HG03196 (cell line): ENCODE measurements around the gene SPOP.
A peak's percentile ranks its signal among the peaks of the same experiment; 100 is the strongest.
"Not testable (repeated sequence)": the region's sequence is repeated elsewhere in the genome, so short reads cannot be mapped to it uniquely, and the experiment has no call there.

Experiments
- ATAC-seq: cut with Tn5 transposase; IDR thresholded peaks from one replicate; pipeline ENCODE4 v1.9.1; 2021; ENCODE audit not compliant: unreplicated experiment

SPOP gene

GRCh38 chr17:49696233-49696761, 18.4 kb upstream of the SPOP start:
- no peak for ATAC-seq

GRCh38 chr17:49695698-49696232, 17.9 kb upstream of the SPOP start:
- no peak for ATAC-seq

DNA sequence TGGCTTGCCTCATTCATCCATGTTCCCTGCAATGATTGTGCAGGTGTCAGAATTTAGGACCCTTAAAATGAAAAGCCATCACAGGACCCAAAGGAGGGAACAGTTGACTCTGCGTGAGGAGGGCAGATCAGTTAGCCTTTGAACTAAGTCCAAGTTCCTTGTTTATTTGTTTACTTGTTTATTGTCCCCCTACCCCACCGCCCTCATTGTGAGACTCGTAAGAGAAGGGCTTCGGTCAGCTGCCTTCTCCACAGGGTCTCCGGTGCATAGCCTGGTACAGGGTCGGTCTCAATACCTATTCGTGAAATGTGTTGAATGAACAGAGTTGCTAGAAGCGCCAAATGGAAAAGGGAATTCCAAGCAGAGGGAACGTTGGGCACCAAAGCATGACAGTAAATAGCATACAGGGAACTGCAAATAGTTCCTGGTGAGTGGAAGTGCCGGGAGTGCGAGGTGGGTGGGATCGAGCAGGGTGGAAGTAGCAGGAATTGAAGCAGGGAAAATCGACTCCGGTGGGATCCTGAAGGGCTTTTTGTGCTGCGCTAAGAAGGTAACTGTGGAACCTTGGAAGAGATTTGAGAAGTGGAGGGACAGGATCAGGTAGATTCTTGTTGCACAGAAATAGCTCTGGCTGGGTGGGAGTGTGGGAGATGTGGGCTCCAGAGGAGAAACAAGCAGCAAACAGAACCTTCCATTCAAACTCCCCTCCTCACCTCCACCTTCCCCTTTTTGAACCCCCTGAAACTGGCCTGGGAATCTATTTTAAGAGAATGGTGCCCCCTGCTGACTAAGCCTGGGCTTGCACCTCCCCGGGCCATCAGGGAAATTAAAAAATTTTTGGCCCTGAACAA, 17.2 kb upstream of the SPOP start:
- no peak for ATAC-seq

- ATAC-seq: no peak
Observed at GRCh38 chr17:49692751-49693150, 14.9 kb upstream of the SPOP start.

DNA sequence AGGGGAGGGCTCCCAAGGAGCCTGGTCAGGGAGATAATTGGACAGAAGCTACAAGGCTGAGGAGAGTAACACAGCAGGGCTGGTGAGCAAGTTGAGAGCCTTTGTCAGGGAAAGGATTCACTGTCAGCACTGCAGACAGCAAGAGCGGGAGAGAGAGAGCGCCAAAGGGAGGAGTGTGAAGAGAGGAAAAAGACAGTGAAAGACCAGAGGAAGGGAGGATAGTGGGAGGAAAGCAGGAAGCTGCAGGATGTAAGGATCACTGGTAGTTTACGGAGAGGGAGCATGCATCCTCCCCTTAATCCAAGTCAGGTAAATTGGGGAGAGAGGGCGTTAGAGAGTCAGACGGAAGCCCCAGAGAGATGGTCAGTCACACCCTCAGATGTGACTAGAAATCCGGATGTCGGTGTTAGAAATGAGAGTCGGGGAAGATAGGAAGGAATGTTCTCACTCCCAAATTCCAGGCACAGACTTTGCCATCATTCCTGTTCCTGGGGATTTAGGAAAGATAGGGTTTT, 13.8 kb upstream of the SPOP start:
- no peak for ATAC-seq

DNA sequence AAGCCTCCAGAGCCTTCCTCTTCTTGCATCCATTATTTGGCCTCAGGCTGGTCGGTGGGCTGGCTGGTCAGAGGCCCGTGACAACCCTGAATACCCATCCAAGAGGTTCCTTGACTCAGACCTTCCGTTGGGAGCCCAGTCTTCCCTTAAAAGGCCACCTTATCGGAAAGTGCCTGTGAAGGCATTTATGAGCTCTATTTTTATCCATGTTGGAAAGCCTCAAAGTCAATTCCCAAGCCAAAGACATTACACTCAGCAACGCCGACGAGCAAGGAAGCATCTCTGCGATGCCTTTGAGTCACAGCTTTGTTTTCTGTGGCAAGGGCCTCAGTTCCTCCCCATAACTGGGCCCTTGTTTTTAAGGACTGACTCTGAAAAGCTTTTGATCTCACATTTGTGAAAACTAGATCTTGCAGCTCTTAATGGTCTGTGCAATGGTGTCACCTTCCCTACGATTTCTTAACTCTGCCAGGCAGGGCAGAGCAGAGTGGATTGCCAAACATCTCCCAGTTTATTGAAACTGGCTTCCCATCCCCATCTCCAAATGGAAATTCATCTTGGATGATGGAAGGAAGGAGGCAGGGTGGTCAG, 13.3 kb upstream of the SPOP start:
- no peak for ATAC-seq

DNA sequence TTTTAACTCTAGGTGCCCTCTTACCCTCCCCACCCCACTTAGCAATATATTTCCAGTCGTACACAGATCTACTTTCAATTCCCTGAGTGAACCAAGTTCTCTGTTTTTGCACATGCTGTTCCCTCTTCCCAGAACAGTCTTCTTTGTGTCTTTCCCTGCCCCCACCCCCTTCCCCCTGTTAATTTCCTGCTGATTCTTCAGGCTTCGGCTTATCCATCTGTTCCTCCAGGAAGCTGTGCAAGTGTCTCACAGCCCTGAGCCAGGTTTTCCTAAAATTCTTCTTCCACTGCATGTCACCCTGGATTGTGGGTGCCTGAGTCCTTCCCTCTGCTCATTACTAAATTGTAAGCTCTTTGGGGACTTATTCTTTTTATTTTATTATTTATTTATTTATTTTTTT, 12.4 kb upstream of the SPOP start:
- ATAC-seq: no peak

GRCh38 chr17:49688848-49689247, 11.0 kb upstream of the SPOP start:
- no peak for ATAC-seq

DNA sequence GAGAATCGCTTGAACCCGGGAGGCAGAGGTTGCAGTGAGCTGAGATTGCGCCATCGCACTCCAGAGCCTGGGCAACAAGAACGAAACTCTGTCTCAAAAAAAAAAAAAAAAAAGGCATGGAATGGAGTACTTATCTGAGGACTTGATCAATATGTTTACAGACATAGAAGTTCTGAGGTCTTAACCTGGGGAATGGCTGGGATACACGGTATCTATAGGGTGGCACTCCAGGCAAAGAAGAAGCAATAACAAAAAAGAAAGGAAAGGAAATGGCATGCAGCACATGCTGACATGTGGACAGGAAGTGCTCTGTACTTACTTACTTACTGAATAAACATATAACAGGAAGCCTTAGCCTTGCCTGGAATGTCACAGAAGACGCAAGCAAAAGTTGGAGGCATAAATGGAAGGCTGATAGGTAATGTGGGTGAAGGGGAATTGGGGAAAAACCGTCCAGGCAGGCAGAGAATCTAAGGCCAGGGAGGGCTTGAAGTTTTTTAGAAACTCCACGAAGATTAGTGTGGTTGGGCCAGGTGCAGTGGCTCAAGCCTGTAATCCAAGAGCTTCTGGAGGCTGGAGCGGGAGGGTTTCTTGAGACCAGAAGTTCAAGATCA, 10.1 kb upstream of the SPOP start:
- ATAC-seq: no peak

- no peak for ATAC-seq
Observed at GRCh38 chr17:49681106-49681979, 3.4 kb upstream of the SPOP start.

DNA sequence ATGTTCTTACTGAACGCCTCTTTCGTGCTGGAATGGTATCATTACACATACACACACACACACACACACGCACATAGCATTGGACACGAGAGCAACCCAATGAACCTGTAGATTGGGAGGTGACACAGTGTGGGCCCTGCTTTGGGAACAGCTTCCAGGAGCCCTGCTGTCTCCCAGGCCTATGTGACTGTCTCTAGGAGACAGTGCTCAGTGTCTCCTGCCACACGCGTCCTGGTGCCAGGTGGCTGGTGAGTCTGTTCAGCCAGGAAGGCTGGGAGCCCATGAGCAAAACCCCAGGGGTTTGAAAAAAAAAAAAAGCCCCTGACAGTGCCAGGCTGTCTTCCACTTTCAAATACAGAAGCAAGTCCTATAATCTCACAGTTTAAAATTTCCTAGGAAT, 2.4 kb upstream of the SPOP start:
- no peak for ATAC-seq

- ATAC-seq: peak; percentile 51
Observed at GRCh38 chr17:49677134-49677932, 564 bp downstream of the SPOP start.

DNA sequence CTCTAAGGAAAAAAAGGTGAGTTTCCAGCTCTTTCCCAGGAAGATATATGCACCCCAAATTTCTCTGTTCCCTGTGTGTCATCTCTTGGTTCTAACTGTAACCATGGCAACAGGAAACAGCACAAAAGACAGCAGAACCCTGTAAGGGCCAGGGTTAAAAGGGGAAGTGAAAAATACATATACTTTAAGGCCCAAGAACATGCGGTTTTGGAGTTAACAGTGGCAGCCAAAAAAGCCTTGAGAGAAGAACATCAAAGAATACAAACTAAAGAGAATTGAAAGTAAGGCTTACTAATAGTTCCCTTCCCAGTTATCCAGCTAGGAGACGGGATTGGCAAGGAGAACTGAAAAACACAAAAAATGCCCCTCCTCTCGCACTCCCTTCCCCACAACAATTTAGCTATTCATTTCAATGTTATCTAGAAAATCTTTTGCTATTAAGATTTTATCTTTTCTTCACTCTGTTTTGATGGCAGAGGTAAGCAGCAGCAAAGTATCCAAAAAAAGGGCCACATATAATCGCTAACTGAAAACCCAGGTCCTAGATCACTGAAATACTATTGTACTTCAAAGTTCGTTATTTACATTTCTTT, 1.5 kb downstream of the SPOP start:
- ATAC-seq: peak; percentile 63

- no peak for ATAC-seq
Observed at GRCh38 chr17:49674507-49674906, 3.4 kb downstream of the SPOP start.

GRCh38 chr17:49673679-49674078, 4.2 kb downstream of the SPOP start:
- ATAC-seq: not testable (repeated sequence)

GRCh38 chr17:49670641-49671040, 7.3 kb downstream of the SPOP start:
- ATAC-seq: no peak

- ATAC-seq: no peak
Observed at GRCh38 chr17:49670002-49670401, 7.9 kb downstream of the SPOP start.

- no peak for ATAC-seq
Observed at GRCh38 chr17:49667854-49668253, 10.0 kb downstream of the SPOP start.

DNA sequence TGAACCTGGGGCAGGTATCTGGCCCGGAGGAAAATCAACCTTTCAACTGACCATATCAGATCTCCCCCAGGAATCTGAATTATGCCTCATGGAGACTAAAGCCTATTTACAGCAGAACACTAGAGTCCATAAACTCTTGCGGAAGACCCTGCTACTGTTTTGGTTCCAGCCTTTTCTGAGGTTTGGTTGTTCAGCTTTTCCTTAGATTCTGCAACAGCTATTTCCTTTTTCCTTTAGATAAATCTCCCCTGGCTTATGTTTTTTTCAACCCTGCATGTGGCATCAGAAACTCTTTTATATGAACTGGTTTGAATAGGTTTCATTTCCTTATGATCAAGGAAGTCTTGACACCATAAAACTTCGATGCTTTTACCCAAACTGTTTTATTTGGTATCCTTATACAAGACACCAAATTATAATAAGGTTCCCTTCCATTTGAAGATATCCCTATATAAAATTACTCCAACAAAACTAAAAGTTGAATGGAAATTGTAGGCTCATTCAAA, 13.1 kb downstream of the SPOP start:
- ATAC-seq: no peak
